Mucosa of descending colon (tissue), 3 donors: ENCODE results near the gene FGD4. TPM values are rescaled to one million over a fixed set of nuclear protein-coding genes. Genes with fewer than 3 reads are reported as not detected.

Experiments used
- ATAC-seq: fragments of 200-7000 bp; cut with Tn5 transposase; one replicate; pipeline ENCODE4 v1.9.1; 2020; ENCODE audit warnings: mild to moderate bottlenecking, moderate library complexity
- DNase-seq, 3 donors: peaks; one replicate each; pipeline ENCODE4 v3.0.0-alpha.2; 2020
- H3K36me3 ChIP-seq: fragments of 200-600 bp; one replicate; pipeline ENCODE4 v1.8.0; 2021; ENCODE audit warnings: low read depth, mild to moderate bottlenecking
- H3K4me1 ChIP-seq: fragments of 200-600 bp; one replicate; pipeline ENCODE4 v1.8.0; 2021; ENCODE audit warnings: low read depth, mild to moderate bottlenecking
- H3K4me3 ChIP-seq: fragments of 200-600 bp; one replicate; pipeline ENCODE4 v1.8.0; 2021; ENCODE audit warnings: mild to moderate bottlenecking
- H3K9me3 ChIP-seq: fragments of 200-600 bp; one replicate; pipeline ENCODE4 v1.8.0; 2021; ENCODE audit warnings: mild to moderate bottlenecking
- CTCF ChIP-seq: fragments of 200-600 bp; IDR thresholded peaks from one replicate; pipeline ENCODE4 v1.8.0; 2022; ENCODE audit warnings: antibody characterized with exemption, mild to moderate bottlenecking
- intact Hi-C, 2 donors: fragments of 100-400 bp; cut with DNase I in 1 of 2; cut with micrococcal nuclease in 1 of 2; formaldehyde crosslinking; loops; one replicate each; pipeline versions ENCODE4 v1.11.0 to v1.11.1; 2022; cut with DNase I, micrococcal nuclease
- long read RNA-seq, 2 donors: library from polyadenylated mRNA; unstranded; transcript quantifications; one replicate each; pipeline ENCODE4 v2.0.0, GENCODE V29; 2019 to 2021
- total RNA-seq, 3 donors: library from RNA; stranded (reverse); fragmentation: NEBNext Ultra II Directional in 2 of 3; extraction: Animal tissue kit (Norgen Biotek cat#: 25700) in 2 of 3; gene quantifications; one replicate each; pipeline versions ENCODE4 v1.2.1 to v1.2.4, GENCODE V29; 2021 to 2023
- donor health status: DM: no; HTN: no; CAD: no; lungs with moderate emphysema.
- donor health status: DM: no; HTN: no; CAD: no.
- donor health status: DM: no; HTN: yes; CAD: no.

Gene FGD4
- total RNA-seq: 10 to 100 TPM; 31.5 to 66.7 (median 51.7) TPM
- long read RNA-seq, donor 1, partial matches to known transcripts: 10 of 14 reads
- long read RNA-seq, donor 1, other reads (novel, unspliced or antisense): 1 of 14 reads
- long read RNA-seq, donor 2, partial matches to known transcripts: 12 of 18 reads
- long read RNA-seq, donor 2, other reads (novel, unspliced or antisense): 6 of 18 reads

- ATAC-seq (peak; percentile 90), DNase-seq (peak in 2 of 3 donors; percentile 94 to 95)
- no peak for TF ChIP-seq CTCF
- H3K4me3 ChIP-seq: peak within 1 kb of the TSS; percentile 73
- intact Hi-C loops: no loop called here
- H3K4me1 ChIP-seq: peaks cover 17% of the 10 kb centered on the region
- H3K9me3 ChIP-seq: no peaks in the 10 kb centered on the region
- no peaks in the 10 kb centered on the region for H3K36me3 ChIP-seq
These were observed at the start of gene FGD4 for GRCh38 chr12:32399370-32400113. FGD4 (plus strand) TSS chr12:32399558.

- H3K4me1 ChIP-seq: no peaks in the 10 kb centered on the region
- DNase-seq (no peak), ATAC-seq (no peak)
- intact Hi-C loops: no loop called here
- no peaks in the 10 kb centered on the region for H3K9me3 ChIP-seq
- no peak for TF ChIP-seq CTCF
- no peak overlapping the region for H3K4me3 ChIP-seq
- H3K36me3 ChIP-seq: no peaks in the 10 kb centered on the region
These were observed 45.8 kb upstream of the FGD4 start for GRCh38 chr12:32353540-32353939.

GRCh38 chr12:32357601-32358249 lies 41.6 kb upstream of the FGD4 start:
- no peak for TF ChIP-seq CTCF
- Histone ChIP-seq H3K4me1 (no peaks in the 10 kb centered on the region), H3K9me3 (no peaks in the 10 kb centered on the region), H3K36me3 (no peaks in the 10 kb centered on the region), H3K4me3 (no peak overlapping the region)
- no peak for ATAC-seq
- DNase-seq: no peak
- intact Hi-C loops: no loop called here

GRCh38 chr12:32360956-32361355 lies 38.4 kb upstream of the FGD4 start:
- intact Hi-C loops: loop anchor here in 1 of 2 donors (10.0 kb wide), 1 partner anchor 294 kb away; no protein-coding TSS in a partner anchor
- Histone ChIP-seq H3K36me3 (no peaks in the 10 kb centered on the region), H3K4me1 (no peaks in the 10 kb centered on the region), H3K4me3 (no peak overlapping the region), H3K9me3 (no peaks in the 10 kb centered on the region)
- no peak for ATAC-seq
- TF ChIP-seq CTCF: no peak
- no peak for DNase-seq

GRCh38 chr12:32362892-32363291 lies 36.5 kb upstream of the FGD4 start:
- intact Hi-C loops: loop anchor here in 1 of 2 donors (10.0 kb wide), 1 partner anchor 292 kb away; no protein-coding TSS in a partner anchor
- Histone ChIP-seq H3K4me1 (peaks cover 5% of the 10 kb centered on the region), H3K36me3 (no peaks in the 10 kb centered on the region), H3K4me3 (no peak overlapping the region), H3K9me3 (no peaks in the 10 kb centered on the region)
- no peak for TF ChIP-seq CTCF
- no peak for ATAC-seq
- DNase-seq: no peak
